Activated naive CD4-positive, alpha-beta T cell treated with anti-CD3 and anti-CD28 coated beads, Interleukin-2, amount 50 U/mL, for 16 hours (primary cell): ENCODE measurements around the gene RAB40C.
A peak's percentile ranks its signal among the peaks of the same experiment; 100 is the strongest.

ENCODE experiments used
- DNase-seq: peaks from one replicate; pipeline ENCODE4 v3.0.0-alpha.2; 2020

Gene RAB40C

DNA sequence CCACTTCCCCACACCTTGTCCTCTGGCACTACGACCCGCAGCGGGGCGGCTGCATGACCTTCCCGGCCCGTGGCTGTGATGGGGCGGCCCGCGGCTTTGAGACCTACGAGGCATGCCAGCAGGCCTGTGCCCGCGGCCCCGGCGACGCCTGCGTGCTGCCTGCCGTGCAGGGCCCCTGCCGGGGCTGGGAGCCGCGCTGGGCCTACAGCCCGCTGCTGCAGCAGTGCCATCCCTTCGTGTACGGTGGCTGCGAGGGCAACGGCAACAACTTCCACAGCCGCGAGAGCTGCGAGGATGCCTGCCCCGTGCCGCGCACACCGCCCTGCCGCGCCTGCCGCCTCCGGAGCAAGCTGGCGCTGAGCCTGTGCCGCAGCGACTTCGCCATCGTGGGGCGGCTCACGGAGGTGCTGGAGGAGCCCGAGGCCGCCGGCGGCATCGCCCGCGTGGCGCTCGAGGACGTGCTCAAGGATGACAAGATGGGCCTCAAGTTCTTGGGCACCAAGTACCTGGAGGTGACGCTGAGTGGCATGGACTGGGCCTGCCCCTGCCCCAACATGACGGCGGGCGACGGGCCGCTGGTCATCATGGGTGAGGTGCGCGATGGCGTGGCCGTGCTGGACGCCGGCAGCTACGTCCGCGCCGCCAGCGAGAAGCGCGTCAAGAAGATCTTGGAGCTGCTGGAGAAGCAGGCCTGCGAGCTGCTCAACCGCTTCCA lies 43.6 kb downstream of the RAB40C start:
- DNase-seq, result no peak

DNA sequence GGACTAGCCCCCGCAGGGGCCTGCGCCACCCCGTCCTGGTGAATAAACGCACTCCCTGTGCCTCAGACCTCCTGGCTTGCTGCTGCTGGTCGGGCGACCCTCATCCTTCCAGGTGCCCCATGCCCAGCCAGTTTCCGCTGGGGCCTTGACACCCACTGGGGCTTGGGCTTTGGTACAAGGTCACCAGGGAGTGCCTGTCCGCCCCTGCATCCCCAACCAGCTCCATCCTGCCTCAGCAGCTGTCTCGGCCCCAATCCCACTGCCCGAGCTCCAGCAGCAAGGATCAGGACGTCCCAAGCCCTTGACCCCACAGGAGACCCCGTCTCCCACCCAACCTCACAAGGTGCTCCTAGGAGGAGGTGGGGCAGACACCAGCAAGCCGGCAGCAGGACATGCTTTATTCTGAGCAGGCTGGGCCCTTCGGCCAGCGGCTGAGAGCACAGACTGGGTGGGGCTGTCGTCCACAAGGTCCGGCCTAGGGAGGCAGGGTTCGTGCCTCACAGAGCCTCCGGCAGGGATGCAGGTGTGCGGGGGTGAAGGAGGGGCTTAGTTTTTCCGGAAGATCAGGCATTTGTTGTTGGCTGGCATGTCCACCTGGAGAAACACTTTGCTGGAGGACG lies 44.3 kb downstream of the RAB40C start:
- no peak for DNase-seq

DNA sequence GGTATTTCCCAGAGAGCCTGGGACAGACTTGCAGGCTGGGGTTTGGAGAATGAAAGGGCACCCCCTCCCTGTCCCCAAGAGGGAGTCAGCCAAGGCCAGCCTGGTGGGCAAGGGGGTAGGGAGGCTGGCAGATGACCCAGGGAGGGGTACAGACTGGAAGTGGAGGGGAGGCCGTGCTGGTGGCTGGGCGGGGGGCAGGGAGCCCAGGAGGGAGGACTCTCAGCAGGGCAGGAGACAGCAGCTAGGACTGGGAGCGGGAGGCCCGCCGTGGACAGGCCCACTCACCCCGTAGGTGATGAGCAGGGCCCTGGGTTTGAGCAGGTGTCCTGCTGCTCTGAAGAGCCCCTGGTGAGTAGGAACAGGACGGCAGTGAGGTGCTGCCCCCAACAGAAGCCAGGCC lies 45.1 kb downstream of the RAB40C start:
- no peak for DNase-seq

DNA sequence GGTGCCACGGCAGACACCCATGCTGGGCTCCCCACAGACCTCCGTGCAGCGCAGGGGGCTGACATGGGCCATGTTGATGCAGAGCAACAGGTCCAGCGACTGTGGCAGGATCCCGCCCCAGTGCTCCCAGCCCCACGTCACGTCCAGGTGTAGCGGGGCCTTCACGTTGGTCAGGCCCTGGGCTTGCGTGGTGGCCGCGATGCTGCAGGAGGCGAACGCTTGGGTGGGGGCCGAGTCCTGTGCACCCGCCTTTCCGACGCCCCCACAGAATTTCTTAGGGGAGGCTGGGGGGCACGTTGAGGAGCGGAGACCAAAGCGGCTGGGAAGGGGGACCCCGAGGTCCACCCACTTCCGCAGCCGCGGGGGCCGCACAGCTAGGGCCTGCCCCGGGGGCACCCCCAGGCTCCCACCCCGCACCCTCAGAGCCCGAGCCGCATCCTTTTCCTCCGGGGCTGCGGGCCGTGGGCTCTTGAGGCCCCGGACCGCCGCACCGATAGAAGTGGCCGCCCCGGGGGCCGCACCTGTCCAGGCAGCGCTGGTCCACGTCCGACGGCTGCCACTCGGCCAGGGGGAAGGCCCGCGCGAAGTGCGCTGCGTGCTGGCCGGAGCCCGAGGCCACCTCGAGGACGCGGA lies 45.8 kb downstream of the RAB40C start:
- no peak for DNase-seq

DNA sequence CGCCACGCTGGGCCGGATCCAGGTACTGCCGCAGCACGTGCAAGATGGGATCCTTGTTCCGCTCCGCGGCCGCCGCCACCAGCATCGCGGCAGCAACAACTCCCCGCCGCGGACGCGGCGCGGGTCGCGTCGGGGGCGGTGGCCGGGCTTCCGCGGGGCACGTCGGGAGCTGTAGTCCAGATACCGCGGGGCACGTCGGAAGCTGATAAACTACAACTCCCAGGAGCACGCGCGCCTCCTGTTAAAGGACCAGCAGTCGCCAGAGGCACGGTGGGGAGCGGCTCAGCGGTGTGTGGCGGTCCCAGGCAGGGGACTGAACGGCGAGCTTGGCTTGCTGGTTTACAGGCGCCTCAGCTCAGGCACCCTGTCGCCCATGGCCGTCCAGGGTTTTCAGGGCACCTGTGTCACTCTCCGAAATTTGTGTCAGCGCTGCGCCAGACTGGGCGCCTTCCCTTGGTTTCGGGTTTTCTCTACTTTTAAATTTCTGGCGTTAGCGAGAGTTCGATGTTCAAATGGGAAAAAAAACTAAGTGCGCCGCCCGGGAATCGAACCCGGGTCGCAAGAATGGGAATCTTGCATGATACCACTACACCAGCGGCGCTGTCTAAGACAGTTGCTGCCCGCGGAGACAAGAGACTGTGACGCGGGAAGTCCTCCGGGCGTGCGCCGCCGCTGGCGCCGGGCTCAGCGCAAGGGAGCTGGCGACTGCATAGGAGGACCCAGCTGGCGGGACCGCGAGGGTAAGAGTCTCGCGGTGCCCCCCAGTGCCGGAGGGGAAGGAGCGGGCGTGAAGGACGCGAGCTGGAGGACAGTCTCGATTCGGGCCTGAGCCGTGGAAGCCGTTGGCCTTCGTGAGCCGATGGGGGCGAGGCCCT lies 46.6 kb downstream of the RAB40C start, which contains the start of gene METTL26:
TSS of gene METTL26 (minus strand) at position 100 of the 875 bp plus-strand sequence. CDS start at position 85, 15 bp downstream.
- peak; percentile 93 for DNase-seq

DNA sequence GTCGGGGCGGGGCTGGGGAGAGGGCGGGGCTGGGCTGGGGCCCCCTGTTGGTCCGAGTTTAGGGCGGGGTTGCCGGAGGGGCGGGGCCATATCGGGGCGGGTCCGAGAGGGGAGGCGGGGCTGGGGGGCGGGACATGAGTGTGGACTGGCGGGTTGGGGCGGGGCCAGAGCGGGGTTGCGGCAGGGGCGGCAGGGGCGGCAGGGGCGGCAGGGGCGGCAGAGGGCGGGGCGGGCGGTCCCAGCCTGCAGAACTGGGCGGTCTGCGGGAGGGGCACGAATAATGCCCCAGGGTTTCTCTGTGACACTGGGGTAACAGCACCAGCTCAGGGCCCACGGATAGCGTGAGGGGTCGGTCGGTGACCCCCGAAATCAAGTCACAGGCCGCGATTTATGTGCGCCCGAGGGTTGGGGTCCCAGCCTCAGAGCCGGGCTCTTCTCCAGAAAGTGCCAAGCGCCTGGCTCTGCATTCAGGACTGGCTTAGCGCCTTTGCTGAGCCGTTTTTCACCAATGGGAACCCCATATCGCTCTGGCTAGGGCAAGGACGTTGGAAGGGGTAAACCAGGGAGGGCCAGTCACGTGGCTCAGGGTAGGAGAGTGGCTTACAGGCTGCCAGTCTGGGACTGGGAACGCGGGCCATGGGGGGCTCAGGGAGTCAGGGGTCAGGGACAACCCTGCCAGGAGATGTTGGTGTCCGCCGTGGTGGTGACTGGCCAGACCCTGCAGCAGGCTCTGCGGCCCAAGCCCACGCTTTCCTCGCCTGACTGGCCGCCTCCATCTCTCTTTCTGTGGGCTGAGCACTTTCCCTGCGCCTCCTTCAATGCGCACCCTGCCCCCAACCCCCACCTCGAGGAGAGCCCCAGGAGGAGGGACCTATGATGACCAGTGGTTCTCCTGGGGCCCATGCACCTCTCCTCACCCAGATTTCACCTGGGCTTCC lies 47.5 kb downstream of the RAB40C start:
- DNase-seq, result peak; percentile 83

DNA sequence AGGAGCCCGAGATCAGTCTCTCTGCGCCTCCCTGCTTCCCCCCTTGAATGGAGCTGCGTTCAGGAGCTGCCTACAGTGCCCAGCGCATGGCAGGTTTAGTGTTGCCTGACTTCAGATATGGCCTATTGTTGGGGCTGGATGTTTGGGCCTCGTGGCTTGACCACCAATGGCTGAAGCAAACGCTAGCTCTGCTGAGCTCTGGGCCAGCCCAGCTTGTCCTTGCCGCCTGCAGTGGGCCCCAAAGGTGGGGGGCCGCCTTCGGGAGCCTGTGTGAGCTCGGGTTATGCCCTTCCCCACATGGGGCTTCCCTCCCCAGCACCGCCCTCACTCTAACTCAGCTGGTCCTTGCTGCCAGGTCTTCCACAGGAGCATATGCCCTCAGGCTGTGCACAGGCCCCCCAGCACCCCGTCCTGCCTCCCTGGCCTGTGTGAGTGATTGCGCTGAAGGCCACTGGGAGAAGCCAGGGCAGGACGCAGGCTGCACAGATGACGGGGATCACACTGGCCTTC lies 48.2 kb downstream of the RAB40C start:
- no peak for DNase-seq

DNA sequence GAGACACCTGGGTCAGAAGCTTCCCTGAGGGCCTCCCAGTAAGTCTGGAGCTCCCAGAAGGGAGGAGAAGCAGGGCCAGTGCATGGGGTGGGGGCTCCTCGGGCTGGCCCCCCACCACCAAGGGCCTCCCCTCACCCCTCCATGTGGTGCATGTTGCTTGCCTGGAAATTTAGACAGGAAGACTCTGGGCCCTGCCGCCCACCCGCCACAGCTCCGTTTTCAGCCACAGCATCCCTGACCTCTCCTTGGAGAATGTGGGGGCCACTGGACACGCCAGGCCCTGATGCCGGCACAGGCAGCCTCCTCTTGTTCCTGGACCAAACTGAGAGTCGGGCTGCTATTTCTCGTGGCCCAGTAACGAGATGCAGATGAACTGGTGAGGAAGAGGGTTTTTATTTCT lies 49.0 kb downstream of the RAB40C start:
- no peak for DNase-seq

DNA sequence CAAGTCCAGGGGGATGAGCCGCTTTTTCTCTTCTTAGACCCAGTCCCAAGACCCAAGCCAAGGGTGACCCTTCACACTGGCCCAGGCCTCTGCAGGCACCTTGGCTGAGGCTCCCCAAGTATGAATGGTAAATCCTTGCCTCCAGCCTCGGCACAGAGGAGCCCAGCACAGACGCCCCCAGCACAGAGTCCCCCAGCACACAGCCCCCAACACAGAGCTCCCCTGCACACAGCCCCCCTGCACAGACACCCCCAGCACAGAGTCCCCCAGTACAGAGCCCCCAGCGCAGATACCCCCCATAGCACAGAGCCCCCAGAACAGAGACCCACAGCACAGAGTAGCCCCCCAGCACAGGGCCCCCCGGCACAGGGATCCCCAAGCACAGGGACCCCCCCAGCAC lies 50.7 kb downstream of the RAB40C start:
- DNase-seq, result no peak

DNA sequence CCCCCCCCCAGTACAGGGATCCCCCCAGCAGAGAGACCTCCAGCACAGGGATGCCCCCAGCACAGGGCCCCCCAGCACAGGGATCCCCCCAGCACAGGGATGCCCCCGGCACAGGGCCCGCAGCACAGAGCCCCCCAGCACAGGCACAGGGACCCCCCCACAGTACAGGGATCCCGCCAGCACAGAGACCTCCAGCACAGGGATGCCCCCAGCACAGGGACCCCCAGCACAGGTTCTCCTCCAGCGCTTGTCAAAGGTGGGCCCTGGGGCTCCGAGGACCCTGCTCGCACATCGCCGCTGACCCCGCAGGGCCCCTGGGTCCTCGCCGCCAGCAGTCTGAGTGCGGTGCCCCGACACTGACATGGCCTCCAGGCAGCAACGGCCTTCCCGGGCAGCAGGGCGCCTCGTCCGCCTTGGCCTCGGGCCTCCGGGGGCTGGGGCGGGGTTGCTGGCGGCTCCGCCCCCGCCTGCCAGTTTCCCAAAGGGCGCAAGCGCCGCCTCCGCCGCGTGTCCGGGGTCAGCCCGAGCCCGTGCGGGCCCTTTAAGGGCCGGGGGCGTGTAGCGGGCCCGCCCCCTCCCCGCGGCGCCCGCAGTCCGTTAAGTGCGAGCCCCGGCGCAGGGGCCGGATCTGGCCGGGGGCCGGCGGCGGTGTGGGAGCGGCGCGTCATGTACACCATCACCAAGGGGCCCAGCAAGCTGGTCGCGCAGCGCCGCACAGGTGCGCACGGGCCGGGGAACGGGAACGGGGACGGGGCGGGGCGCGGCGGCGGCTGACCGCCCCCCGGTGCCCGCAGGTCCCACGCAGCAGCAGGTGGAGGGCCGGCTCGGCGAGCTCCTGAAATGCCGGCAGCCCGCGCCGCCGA lies 51.7 kb downstream of the RAB40C start, which contains the start of gene MCRIP2:
TSS of gene MCRIP2 (plus strand) at position 503 of the 863 bp plus-strand sequence. CDS start at position 667, 164 bp downstream.
- DNase-seq, result peak; percentile 73

DNA sequence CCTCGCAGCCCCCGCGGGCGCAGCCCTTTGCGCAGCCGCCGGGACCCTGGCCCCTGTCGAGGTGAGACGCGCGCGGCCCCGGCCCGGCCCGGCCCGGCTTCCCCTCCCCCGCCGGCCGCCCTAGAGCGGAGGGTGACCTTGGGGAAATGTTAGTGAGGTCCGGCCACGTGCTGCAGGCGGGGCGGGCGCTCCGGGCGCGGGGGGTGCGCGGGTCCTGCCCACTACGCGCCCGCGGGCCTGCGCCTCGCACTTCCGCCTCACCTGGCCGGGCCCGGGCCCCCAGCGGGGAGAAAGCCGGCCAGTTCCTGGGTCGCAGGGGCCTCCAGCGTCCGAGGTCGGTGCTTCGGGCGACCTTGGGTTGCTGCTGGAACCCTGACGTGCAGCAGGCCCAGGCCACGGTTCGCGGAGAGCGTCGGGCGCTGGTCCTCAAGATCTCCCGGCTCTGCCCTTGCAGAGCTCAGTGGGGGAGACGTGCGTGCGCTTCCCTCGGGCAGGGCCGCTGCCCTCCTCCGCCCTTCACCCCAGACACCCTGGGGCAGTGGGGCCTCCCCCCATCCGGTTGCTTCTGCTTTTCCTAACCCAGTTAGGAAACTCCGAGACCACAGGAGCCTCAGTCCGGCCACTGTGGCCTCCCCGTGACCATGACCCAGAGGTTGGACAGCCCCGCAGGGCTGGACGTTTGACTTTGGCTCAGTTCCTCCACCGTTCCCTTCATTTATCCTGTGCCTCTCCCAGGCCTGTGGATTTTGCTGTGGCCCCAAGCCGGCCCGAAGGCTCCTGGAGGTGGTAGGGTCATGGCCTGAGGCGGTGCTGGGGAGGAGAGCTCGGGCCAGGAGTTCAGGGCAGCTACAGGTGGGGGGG lies 52.6 kb downstream of the RAB40C start:
- DNase-seq, result peak; percentile 43

DNA sequence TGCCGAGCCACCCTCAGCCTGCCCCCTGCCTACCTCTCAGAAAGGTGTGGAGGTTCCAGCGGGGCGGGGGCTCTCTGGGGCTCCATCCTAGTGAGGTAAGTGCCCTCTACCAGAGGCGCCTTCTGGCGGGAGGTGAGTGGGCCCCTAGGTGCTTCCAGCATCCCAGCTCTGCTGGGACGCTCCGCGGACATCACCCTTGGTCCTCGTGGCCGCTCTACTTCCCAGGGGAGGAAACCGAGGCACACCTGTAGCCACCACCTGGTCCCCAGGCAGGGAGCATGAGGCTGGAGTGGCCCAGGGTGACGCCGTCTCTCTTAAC lies 53.1 kb downstream of the RAB40C start:
- DNase-seq, result no peak

DNA sequence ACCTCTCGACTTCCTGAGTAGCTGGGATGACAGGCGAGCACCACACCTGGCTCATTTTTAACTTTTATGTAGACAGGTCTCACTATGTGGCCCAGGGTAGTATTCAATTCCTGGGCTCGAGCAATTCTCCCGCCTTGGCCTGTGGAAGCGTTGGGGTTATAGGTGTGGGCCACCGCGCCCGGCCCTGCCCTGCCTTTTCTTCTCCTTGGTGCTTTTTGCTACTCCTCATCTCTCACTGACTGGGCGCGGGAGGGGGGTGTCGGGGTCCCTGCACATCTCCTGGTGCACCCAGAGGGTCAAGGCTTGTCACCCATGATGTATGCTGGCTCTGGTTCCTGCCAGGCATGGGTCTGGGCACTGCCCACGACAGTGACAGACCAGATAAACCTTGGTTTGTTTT lies 54.7 kb downstream of the RAB40C start:
- no peak for DNase-seq

DNA sequence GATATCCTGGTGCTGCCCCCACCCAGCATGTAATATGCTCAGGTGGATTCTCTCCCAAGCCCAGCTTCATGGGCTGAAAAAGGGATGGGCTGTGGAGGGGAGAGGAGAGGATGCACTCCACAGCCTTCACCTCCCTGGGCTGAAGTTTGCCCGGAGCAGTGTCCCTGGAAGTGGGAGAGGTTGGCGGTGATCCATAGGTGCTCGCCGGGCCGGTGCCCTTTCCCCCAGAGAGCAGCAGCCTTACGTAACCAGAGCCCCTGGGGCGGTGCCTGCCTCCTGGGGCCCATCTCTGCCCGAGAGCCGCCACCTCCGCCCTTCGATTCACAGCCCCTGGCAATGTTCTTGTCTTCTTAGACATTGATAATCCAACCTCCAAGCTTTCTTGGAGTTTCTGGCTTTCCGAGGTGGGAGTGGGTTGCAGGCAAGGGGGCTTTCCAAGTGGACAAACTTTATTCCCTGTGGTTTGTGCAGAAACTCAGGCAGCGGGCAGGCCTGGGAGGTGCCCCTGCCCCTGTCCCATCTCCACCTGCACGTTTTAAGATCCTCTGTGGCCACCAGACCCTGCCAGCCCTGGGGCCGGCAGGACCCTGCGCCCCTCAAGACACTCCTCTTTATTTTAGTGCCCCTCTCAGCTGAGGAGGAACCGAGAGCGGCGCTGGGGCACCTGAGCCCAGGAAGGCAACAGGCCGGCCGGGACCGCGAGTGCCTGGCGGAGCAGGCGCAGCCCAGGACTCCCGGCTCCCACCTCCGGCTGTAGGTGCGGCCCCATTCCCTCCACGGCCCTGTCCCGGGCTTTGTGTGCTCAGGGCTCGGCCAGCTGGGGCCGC lies 56.2 kb downstream of the RAB40C start:
- no peak for DNase-seq

DNA sequence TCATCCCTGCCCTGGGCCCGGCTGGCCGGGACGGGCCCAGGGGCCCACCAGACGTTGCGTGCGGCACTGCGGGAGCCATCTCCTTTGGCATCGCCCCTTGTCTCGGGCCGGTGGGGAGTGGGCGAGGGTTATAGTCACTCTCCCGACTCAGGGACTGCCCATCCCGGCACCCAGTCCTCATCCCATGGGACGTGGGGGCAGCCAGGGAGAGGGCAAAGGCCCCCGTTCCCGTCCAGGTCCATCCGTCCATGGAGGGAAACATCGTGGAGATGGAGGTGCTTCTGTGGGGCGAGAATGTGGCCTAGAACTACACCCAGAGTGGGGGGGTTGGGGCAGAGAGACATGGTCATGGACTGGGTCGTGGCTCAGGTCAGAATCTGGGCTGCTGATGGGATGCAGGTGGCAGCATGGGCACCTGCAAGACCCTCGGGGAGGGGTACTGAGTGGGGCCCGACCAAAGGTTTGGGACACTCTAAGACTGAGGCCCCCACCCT lies 56.9 kb downstream of the RAB40C start:
- DNase-seq, result no peak

DNA sequence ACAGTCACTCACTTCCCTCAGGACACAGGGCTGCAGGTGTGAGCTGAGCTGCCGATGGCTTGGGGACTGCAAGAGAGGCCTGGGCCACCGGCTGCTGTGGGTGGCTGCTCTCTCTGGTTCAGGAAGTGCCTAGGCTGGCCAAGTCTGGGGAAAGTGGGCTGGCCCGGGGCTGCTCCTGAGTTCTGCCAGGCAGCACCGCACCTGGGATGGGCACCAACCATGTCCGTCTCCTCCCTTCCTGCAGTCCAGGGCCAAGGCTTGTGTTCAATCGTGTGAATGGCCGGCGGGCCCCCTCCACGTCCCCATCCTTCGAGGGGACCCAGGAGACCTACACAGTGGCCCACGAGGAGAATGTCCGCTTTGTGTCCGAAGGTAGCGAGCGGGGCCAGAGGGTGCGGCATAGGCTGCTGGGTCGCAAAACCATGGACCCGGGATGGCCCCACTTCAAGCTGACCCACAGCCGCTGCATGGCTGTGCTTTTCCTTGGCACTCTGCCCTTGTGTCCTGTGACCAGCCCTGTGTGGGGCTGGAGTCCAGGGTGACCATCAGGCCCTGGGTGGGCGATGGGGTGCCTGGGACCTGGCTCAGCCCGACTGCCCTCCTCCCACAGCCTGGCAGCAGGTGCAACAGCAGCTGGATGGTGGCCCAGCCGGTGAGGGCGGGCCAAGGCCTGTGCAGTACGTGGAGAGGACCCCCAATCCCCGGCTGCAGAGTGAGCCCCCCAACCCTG lies 57.5 kb downstream of the RAB40C start:
- DNase-seq, result no peak

DNA sequence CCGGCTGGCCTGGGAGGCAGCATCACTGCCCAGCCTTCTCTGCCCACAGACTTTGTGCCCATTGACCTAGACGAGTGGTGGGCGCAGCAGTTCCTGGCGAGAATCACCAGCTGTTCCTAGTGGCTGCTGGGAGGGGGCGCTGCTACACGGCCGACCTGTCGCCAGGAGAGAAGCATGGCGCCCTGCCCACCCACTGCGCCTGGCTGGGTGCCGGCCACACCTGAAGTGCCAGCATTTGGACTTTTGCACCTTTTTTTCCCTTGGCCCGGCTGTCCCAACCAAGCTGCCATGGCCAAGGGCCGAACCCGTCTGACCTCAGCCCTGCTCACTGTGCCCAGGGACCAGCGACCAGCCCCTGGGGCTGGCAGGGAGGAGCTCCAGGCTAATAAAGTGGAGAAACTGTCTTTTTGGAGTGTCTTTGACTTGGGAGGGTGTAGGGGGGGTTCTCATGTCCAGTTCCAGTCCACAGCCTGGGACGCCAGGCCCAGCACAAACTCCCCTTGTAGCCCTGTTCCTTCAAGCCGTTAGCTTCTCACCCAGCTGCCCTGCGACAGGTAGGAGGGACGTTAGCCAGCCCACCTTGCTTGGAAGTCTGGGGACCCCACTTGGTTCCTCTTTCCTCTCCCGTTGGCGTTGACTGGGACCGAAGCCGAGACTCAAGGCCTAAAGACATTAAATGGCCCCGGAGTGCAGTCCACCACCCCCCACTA lies 58.4 kb downstream of the RAB40C start:
- peak; percentile 61 for DNase-seq
